ENCODE data around the gene CDH23.

DNA sequence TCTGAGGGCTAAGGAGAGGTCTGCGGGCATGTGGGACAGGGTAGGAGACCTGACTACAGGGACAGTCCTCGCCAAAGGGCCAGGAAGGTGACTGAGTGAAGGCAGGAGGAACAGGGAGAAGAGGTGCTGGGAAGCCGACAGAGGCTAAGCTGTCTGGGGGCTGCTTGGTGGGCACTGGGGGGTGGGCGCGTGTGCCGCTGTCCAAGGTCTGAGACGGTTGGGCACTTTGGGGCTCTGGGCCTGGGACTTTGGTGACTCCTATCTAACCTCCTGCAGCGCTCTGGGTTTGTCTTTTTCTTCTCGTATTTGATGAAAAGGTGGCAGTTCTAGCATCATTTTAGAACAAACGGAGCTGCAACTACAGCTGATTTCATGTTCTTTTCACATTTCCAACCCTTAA, 181.3 kb downstream of the CDH23 start:
- TF ChIP-seq ZNF274 (IDR thresholded peaks at IDR 0.05; ENCODE audit: low read depth, low read length) (no peak), YY1 (IDR thresholded peaks at IDR 0.05; ENCODE audit: insufficient read depth, insufficient read length) (no peak)

Data from NT2/D1 (cell line).